ENCODE measurements around the gene PLCXD1.
"Not testable (repeated sequence)": the region's sequence is repeated elsewhere in the genome, so short reads cannot be mapped to it uniquely, and the experiment has no call there.

DNA sequence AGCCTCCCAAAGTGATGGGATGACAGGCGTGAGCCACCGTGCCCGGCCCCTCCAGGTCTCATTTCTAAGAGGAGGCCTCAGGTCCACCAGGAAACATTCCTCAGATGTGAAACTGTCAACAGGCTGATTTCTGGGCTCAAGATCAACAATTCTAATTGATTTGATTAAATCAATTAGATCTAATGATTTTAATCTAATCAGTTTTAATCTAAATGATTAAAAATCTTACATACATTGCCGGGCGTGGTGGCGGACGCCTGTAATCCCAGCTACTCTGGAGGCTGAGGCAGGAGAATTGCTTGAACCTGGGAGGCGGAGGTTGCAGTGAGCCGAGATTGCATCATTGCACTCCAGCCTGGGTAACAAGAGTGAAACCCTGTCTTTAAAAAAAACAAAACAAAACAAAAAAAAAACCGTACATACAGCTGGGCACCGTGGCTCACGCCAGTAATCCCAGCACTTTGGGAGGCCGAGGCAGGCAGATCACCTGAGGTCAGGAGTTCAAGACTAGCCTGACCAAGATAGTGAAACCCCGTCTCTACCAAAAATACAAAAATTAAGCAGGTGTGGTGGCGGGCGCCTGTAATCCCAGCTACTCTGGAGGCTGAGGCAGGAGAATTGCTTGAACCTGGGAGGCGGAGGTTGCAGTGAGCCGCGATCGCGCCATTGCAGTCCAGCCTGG lies 960 bp downstream of the PLCXD1 start:
- TF ChIP-seq CTCF, POLR2A (IDR thresholded peaks at IDR 0.05): not testable (repeated sequence)

All from thyroid gland (tissue), 4 donors.